Ovary (tissue), 9 donors: ENCODE results near the gene KCNS1. TPM values are rescaled to one million over a fixed set of nuclear protein-coding genes. Genes with fewer than 3 reads are reported as not detected.

Experiments used
- DNase-seq, 5 donors: peaks; one replicate each; pipeline ENCODE4 v3.0.0-alpha.2; 2019 to 2020
- H3K27ac ChIP-seq, 2 donors: fragments of 200-600 bp; one replicate each; pipeline versions ENCODE4 v1.5.1 to v1.8.0; 2019 to 2022
- H3K27me3 ChIP-seq: fragments of 200-600 bp; one replicate; pipeline ENCODE4 v1.8.0; 2022
- H3K36me3 ChIP-seq: fragments of 200-600 bp; sonication (generic); one replicate; pipeline ENCODE4 v1.5.1; 2019
- H3K4me1 ChIP-seq: one replicate; pipeline ENCODE4 v1.8.1; 2013; ENCODE audit warnings: mild to moderate bottlenecking, moderate library complexity; ENCODE audit not compliant: insufficient read depth
- H3K4me3 ChIP-seq: fragments of 200-600 bp; sonication (generic); one replicate; pipeline ENCODE4 v1.5.1; 2017
- H3K9me3 ChIP-seq, 2 donors: fragments of 200-600 bp in 1 of 2; sonication (generic) in 1 of 2; one replicate each; pipeline versions ENCODE4 v1.5.1 to v1.8.1; 2013 to 2019; ENCODE audit warnings: mild to moderate bottlenecking in 1 of 2, moderate library complexity in 1 of 2
- EP300 ChIP-seq: sonication (generic); formaldehyde crosslinking; IDR thresholded peaks from one replicate; pipeline ENCODE4 v1.6.1; 2017; ENCODE audit warnings: antibody characterized with exemption
- POLR2A ChIP-seq: fragments of 450-650 bp; IDR thresholded peaks from one replicate; pipeline ENCODE4 v1.6.1; 2017; ENCODE audit warnings: antibody characterized with exemption, mild to moderate bottlenecking, moderate library complexity
- WGBS, 3 donors: extraction: QIAGEN DNeasy Blood & Tissue Kit in 1 of 3; methylation state at CpG; one replicate each; pipeline versions ENCODE4 v1.1.5 to v1.1.7; 2013 to 2017; 5-methylcytosine and 5-hydroxymethylcytosine counted together
- intact Hi-C, 4 donors: fragments of 100-400 bp; cut with DNase I; formaldehyde crosslinking; loops; one replicate each; pipeline versions ENCODE4 v1.11.0 to v1.15.1; 2022 to 2023
- polyA plus RNA-seq, 2 donors: library from polyadenylated mRNA; stranded (reverse); fragments of 200-250 nt in 1 of 2; fragments of 350-450 nt in 1 of 2; fragmentation: Illumina TruSeq in 1 of 2; extraction: RNeasy Lipid Tissue Mini Kit (QIAGEN cat#74804) in 1 of 2; gene quantifications; one replicate each; pipeline ENCODE4 v1.2.3, GENCODE V29; 2013 to 2014
- total RNA-seq, 7 donors: library from RNA; depleted of rRNA in 2 of 7; stranded (reverse); fragments of >200 nt in 2 of 7; fragmentation: NEBNext Ultra II Directional in 3 of 7; extraction: Animal tissue kit (Norgen Biotek cat#: 25700) in 3 of 7; gene quantifications; one replicate each; pipeline versions ENCODE4 v1.1.0 to v1.2.4, GENCODE V29; 2016 to 2023
- TF ChIP-seq, protein P1 (sequence below), 3 donors: fragments of 450-650 bp in 2 of 3; fragments of 200-600 bp in 1 of 3; IDR thresholded peaks; one replicate each; pipeline versions ENCODE4 v1.5.1 to v1.8.0; 2016 to 2022; ENCODE audit warnings: antibody characterized with exemption in 3 of 3, mild to moderate bottlenecking in 1 of 3
- donor health status: DM: no; HTN: no; CAD: no; lungs with moderate emphysema.
- donor health status: DM: no; HTN: no; CAD: no.
- donor health status: Bipolar disorder and iron deficiency.
- donor health status: DM: yes; HTN: yes; CAD: no.
- donor health status: DM: no; HTN: no; CAD: no.
- donor health status: DM: yes; HTN: yes; CAD: no.

Gene KCNS1
- total and polyA plus RNA-seq, 9 donors, result 0.02 to 0.80 TPM; not detected in 7

DNA sequence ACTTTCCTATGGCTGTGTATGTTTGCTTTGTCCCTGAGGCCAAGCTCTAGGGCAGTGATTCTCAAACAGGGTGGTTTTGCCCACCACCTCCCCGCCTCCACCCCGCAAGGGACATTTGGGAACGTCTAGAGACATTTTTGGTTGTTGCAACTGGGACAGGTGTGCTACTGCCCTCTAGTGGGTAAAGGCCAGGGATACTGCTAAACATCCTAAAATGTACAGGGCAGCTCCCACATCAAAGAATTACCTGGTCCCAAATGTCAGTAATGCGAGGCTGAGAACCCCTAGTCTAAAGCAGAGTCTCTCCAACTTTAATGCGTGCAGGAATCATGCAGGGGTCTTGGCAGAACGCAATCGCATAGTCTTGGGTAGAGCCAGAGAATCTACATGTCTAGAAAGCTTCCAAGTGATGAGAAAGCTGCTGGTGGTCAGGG, 5.1 kb downstream of the KCNS1 start:
- Histone ChIP-seq H3K27me3 (no peaks in the 10 kb centered on the region), H3K9me3 (no peaks in the 10 kb centered on the region), H3K4me3 (no peak overlapping the region), H3K36me3 (no peaks in the 10 kb centered on the region), H3K4me1 (no peaks in the 10 kb centered on the region), H3K27ac (no peak overlapping the region)
- TF ChIP-seq POLR2A (no peak), EP300 (no peak)
- TF ChIP-seq, protein P1, sequence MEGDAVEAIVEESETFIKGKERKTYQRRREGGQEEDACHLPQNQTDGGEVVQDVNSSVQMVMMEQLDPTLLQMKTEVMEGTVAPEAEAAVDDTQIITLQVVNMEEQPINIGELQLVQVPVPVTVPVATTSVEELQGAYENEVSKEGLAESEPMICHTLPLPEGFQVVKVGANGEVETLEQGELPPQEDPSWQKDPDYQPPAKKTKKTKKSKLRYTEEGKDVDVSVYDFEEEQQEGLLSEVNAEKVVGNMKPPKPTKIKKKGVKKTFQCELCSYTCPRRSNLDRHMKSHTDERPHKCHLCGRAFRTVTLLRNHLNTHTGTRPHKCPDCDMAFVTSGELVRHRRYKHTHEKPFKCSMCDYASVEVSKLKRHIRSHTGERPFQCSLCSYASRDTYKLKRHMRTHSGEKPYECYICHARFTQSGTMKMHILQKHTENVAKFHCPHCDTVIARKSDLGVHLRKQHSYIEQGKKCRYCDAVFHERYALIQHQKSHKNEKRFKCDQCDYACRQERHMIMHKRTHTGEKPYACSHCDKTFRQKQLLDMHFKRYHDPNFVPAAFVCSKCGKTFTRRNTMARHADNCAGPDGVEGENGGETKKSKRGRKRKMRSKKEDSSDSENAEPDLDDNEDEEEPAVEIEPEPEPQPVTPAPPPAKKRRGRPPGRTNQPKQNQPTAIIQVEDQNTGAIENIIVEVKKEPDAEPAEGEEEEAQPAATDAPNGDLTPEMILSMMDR (IDR thresholded peaks at IDR 0.05), result peak; percentile 10 to 21 (median 16)
- DNase-seq, result peak in 4 of 5 donors; percentile 17 to 37 (median 31)
- intact Hi-C loops, result loop anchor here (5.0 to 10.0 kb wide), 2 partner anchors 81 to 84 kb away; no protein-coding TSS in a partner anchor
- WGBS, 3 donors, result 5 to 7% (median 7%) methylated on average over 7 of the region's 7 CpGs

DNA sequence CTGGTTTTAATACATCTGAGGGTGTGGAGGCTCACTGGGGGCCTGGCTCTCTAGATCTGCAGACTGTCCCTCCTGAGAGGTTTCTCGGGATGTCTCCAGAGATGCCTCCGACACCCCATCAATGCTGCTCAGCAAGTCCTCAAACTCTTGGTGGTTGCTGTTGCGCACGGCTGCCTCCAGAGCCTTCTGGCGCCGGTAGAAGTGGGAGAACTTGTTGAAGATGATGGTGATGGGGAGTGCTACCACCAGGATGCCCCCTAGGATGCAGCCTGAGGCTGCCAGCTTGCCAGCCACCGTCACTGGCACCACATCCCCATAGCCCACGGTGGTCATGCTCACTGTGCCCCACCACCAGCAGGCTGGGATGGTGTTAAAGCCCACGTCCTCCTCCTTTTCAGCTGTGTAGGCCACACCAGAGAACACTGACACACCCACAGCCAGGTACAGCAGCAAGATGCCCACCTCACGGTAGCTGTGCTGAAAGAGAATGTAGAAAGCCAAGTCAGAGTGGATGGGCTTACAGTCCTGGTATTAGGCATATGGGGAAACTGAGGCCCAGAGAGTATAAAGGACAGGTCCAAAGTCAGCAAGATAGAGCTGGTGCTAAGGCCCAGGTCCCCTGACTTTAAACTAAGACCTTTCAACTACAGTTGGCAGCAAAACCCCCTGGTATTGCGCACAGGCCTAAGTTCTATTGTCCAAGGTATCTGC, 5.9 kb downstream of the KCNS1 start:
- 88 to 93% (median 93%) methylated on average over 11 of the region's 11 CpGs for WGBS, 3 donors
- intact Hi-C loops, result loop anchor here (5.0 to 10.0 kb wide), 2 partner anchors 80 to 83 kb away; no protein-coding TSS in a partner anchor
- H3K36me3 ChIP-seq, result no peaks in the 10 kb centered on the region
- H3K4me1 ChIP-seq, result no peaks in the 10 kb centered on the region
- no peak overlapping the region for H3K27ac ChIP-seq
- no peaks in the 10 kb centered on the region for H3K27me3 ChIP-seq
- H3K9me3 ChIP-seq, result no peaks in the 10 kb centered on the region
- no peak overlapping the region for H3K4me3 ChIP-seq
- no peak for DNase-seq
- TF ChIP-seq POLR2A, result no peak
- TF ChIP-seq, protein P1 (IDR thresholded peaks at IDR 0.05), result no peak
- TF ChIP-seq EP300, result no peak

DNA sequence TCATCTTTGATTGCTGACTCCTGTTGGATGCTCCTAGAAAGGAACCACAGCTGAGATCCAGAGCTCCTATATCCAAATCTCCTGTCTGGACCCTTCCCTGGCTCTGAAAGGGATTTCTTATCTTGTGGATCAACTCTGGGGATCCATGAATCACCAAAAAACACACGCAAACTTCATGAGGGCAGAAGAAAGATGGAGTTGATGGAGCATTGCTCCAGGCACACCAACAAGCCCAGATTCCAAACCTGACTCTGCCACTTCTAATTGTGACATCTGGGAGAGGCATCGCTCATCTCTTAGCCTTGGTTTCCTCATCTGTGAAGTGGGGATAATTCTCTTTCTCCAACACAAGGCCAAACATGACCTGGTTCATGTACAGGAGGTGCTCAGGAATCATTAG, 6.7 kb downstream of the KCNS1 start:
- H3K4me1 ChIP-seq, result no peaks in the 10 kb centered on the region
- WGBS, 3 donors, result 87 to 95% (median 92%) methylated on average over 2 of the region's 2 CpGs
- no peak for TF ChIP-seq EP300
- no peak for TF ChIP-seq POLR2A
- TF ChIP-seq, protein P1 (IDR thresholded peaks at IDR 0.05), result no peak
- no peak overlapping the region for H3K27ac ChIP-seq
- intact Hi-C loops, result loop anchor here in 3 of 4 donors (10.0 kb wide), 1 partner anchor 79 kb away; no protein-coding TSS in a partner anchor
- no peaks in the 10 kb centered on the region for H3K27me3 ChIP-seq
- no peak for DNase-seq
- no peaks in the 10 kb centered on the region for H3K9me3 ChIP-seq
- H3K36me3 ChIP-seq, result no peaks in the 10 kb centered on the region
- no peak overlapping the region for H3K4me3 ChIP-seq

DNA sequence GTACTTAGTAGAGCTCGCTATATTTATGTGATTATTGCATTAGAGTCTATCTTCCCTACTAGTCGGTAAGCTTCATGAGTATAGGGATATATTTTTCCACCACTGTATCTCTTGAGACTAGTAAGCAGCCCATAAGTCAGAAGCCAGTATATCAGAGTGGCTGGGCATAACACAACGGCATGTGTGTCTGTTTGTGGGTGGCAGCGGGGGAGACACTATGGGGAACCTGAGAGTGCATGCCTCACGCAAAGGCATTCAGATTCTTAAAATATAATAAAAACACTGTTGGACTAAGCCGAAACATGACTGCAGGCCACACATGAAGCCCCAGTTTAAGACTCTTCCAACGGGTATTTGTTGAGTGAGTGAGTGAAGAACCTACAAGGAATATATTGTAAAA, 8.0 kb downstream of the KCNS1 start:
- TF ChIP-seq POLR2A, result no peak
- no peak for TF ChIP-seq EP300
- TF ChIP-seq, protein P1 (IDR thresholded peaks at IDR 0.05), result no peak
- Histone ChIP-seq H3K27me3 (no peaks in the 10 kb centered on the region), H3K4me1 (no peaks in the 10 kb centered on the region), H3K36me3 (no peaks in the 10 kb centered on the region), H3K27ac (no peak overlapping the region), H3K9me3 (no peaks in the 10 kb centered on the region), H3K4me3 (no peak overlapping the region)
- WGBS, 3 donors, result 74 to 87% (median 76%) methylated on average over 7 of the region's 7 CpGs
- no peak for DNase-seq
- intact Hi-C loops, result loop anchor here in 3 of 4 donors (10.0 kb wide), 1 partner anchor 78 kb away; no protein-coding TSS in a partner anchor
